Activated CD4-positive, alpha-beta T cell treated with anti-CD3 and anti-CD28 coated beads, Interleukin-2, amount 10 ng/mL, durations not matched to agents 7 days and 5 days (primary cell): ENCODE results near the gene CD151. TPM values are rescaled to one million over a fixed set of nuclear protein-coding genes. Genes with fewer than 3 reads are reported as not detected.

Experiments used
- CTCF ChIA-PET: fragments of 350-600 bp; sonication (Branson Sonifier 250); formaldehyde crosslinking; loops from one replicate; lab custom pipeline; 2021; ENCODE audit warnings: antibody characterized with exemption; lab: Charles Lee
- POLR2A ChIA-PET: fragments of 350-600 bp; sonication (Branson Sonifier 250); formaldehyde crosslinking; loops from one replicate; lab custom pipeline; 2021; ENCODE audit warnings: antibody characterized with exemption; lab: Charles Lee
- DNase-seq: peaks from one replicate; pipeline ENCODE4 v3.0.0-alpha.2; 2020
- H3K27ac Mint-ChIP-seq: one replicate; pipeline ENCODE4 v1.8.0; 2021; ENCODE audit warnings: mild to moderate bottlenecking, moderate library complexity, mixed read lengths
- H3K27me3 Mint-ChIP-seq: one replicate; pipeline ENCODE4 v1.8.0; 2021; ENCODE audit warnings: mixed read lengths
- H3K36me3 Mint-ChIP-seq: one replicate; pipeline ENCODE4 v1.8.0; 2021; ENCODE audit warnings: low read depth, mixed read lengths
- H3K4me1 Mint-ChIP-seq: one replicate; pipeline ENCODE4 v1.8.0; 2021; ENCODE audit warnings: mixed read lengths
- H3K4me3 Mint-ChIP-seq: one replicate; pipeline ENCODE4 v1.8.0; 2021; ENCODE audit warnings: mild to moderate bottlenecking, moderate library complexity, mixed read lengths
- H3K9me3 Mint-ChIP-seq: one replicate; pipeline ENCODE4 v1.8.0; 2021; ENCODE audit warnings: mixed read lengths
- total RNA-seq, 2 experiments: library from RNA; stranded (reverse); gene quantifications; one replicate each; pipeline ENCODE4 v1.2.3, GENCODE V29; 2021

Gene CD151
- total RNA-seq, 2 experiments from 2014 or later = 35.4 to 37.6 TPM

DNA sequence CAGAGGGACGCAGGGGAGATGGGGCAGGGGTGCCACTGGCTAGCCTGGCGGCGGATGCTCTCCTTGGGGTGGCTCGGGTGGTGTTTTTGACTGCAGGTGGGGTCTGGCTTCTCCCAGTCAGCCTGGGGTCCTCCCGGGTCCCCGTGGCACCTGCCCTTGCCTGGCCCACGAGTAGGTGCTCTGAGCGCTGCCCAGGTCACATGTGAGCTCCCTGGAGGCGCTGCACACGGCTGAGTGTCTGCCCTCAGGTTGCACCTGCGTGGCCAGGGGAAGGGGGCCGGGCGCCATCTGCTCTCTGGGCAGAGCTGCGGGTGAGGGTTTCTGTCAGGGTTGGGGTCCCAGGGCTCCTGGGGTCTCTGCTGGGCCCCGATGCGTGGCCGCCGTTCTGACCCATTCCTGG lies 15.1 kb downstream of the CD151 start:
- no peaks in the 10 kb centered on the region for H3K9me3 Mint-ChIP-seq
- ChIA-PET CTCF (interaction anchor here (1.0 to 3.4 kb wide), 6 partner anchors 9 to 205 kb away, joined by 3 to 19 read pairs (median 5); partner anchors contain the start of gene CD151), POLR2A (no interaction called here)
- no peaks in the 10 kb centered on the region for H3K36me3 Mint-ChIP-seq
- peaks cover 2% of the 10 kb centered on the region for H3K27me3 Mint-ChIP-seq
- H3K4me3 Mint-ChIP-seq = no peak overlapping the region
- DNase-seq = no peak
- no peak overlapping the region for H3K27ac Mint-ChIP-seq
- H3K4me1 Mint-ChIP-seq = peaks cover 18% of the 10 kb centered on the region

DNA sequence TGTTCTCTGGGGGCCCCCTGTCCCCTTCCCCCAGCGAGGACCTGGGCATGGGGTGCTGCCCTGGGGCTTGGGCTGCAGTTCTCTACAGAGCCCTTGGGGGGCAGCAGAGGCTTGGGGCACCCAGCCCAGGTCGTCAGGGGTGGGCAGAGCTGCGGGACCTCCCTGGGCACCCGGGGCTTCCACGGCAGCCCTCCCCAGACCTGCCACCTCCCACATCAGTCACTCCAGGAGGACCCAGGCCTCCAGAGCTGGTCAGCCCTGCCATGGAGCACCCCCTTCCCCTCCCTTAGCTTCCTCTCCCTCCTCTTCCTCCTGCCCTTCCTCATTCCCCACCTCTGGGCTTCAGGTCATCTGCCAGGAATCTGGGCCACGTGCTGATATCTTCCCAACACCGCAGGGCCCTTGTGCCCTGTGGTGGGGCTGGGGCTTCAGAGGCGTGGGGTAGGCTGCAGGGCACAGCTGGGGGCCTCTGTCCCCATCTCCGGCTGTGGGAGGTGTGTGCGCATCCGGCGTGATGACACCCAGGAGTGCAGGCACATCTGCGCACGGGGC lies 15.7 kb downstream of the CD151 start:
- H3K36me3 Mint-ChIP-seq = no peaks in the 10 kb centered on the region
- peaks cover under 1% of the 10 kb centered on the region for H3K27me3 Mint-ChIP-seq
- CTCF ChIA-PET = interaction anchor here (0.7 to 3.4 kb wide), 10 partner anchors 10 to 205 kb away, joined by 3 to 19 read pairs (median 4); partner anchors contain the start of gene CD151
- H3K27ac Mint-ChIP-seq = no peak overlapping the region
- POLR2A ChIA-PET = no interaction called here
- DNase-seq = peak; percentile 70
- peaks cover 16% of the 10 kb centered on the region for H3K4me1 Mint-ChIP-seq
- no peaks in the 10 kb centered on the region for H3K9me3 Mint-ChIP-seq
- peak overlapping the region; percentile 41 for H3K4me3 Mint-ChIP-seq

DNA sequence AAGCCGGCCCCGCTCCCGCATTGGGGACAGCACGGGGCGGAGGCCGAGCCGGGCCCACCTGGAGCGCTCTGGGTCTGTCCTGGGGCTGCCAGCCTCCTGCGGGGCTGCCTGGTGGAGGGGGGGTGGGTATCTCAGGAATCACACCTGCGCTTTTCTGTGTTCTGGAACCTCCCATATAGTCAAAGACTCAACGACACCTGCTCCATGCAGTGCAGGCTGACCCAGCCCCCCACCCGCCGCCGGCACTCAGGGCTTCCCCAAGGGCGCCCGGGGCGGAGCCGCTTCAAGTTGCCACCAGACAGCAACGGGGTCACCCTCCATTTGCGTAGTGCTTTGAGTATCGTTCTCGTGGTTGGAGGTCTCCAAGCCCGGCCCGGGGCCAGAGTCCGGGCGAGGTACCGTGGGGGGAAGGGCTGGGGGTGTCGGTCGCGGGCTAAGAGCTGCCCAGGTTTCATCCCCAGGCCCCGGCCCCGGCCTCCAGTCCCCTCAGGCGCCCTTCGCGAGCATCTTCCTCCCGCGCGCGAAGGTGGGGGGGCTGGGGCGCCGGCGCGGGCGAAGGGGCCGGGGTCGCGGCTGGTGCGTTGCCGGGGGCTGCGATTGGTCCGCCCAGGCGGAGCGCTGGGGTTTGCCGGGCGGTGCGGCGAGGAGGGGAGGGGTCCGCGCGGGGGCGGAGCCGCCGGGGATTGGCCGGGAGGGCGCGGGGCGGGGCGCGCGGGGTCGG lies 16.5 kb downstream of the CD151 start:
- Mint-ChIP-seq H3K36me3 (no peaks in the 10 kb centered on the region), H3K9me3 (no peaks in the 10 kb centered on the region), H3K4me3 (peak overlapping the region; percentile 74), H3K27ac (no peak overlapping the region), H3K4me1 (peaks cover 11% of the 10 kb centered on the region), H3K27me3 (no peaks in the 10 kb centered on the region)
- DNase-seq = peak; percentile 48
- CTCF ChIA-PET = interaction anchor here (0.7 to 3.4 kb wide), 7 partner anchors 9 to 202 kb away, joined by 3 to 19 read pairs (median 4); partner anchors contain the start of gene CD151
- POLR2A ChIA-PET = no interaction called here

DNA sequence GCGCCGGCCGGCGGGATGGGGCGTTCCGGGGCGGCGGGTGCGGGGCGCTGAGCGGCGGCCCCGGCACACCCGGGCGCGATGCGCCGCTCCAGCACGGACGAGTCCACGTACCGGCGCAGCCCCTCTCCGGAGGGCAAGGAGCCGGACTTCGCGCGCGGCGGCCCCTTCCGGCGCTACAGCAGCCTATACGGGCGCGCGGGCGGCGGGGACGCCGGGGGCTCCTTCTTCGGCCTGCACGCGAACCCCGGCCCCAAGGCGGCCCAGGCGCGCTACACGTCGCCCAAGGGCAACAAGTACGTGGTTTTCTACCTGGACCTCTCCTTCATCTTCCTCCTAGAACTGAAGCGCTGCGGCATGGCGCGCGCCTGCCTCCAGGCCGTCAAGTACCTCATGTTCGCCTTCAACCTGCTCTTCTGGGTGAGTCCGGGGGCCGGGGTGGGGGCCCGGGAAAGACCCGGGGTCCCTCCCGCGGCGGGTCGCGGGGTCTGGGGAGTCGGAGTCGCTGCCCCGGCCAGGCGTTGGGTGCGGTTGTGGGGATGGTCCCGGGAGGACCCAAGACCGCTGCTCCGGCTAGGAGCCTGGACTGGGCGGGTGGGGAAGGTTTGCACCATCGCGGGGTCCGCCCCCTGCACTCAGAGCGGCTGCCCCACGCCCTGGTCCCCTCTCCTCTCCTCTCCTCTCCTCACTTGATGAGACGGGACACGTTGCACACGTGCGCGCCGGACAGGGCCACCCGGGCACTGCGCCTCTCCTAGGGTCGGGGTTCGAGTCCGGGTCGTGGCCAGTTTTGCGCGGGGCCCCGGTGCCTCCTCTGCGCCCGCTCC lies 17.4 kb downstream of the CD151 start:
- Mint-ChIP-seq H3K4me3 (peak overlapping the region; percentile 53), H3K27me3 (no peaks in the 10 kb centered on the region)
- no peak for DNase-seq

DNA sequence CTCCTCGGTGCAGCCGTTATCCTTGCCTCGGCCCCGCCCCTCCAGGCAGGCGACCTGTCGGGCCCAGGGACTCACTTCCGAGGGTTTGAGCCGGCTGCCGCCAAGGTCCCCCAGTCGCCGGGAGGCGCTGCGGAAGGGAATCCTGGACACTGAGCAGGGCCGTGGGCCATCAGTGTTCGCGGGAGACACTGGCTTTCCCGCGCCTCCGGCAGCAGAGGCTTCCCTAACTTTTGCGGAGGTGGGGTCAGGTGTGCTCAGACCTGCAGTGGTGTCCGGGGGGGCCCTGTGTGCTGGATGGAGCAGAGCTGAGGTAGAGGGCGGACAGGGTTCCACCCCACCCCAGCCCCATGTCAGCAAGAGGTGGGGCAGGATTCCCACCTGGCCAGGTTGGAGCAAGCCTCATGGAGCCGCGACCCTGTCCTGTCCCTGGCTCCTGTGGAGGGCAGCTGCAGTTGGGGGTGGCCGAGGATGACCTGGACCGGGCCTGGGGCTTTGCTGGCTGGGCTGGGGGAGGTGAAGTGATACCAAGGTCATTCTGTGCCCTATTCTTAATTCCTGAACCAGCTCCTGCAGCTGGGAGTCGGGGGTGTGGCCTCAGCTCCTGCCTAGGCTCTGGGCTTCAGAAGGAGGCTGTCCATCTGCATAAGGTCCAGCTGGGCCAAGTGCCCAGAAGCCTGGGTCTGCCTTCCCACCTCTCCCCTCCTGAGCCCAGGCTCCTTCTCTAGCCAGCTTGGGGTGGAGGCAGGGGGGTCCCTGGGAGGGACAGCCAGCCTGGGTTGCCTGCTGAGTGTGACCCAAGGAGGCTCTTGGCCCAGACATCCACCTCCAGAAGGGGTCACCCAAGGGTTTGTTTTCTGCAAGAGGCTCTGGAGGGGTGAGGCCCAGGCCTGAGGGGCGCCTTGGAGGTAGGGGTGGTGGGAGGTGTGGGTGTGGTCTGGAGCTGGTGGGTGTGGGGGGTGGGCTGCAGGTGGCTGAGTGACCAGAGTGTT lies 18.3 kb downstream of the CD151 start:
- ChIA-PET CTCF (interaction anchor here (0.8 kb wide), 1 partner anchor 199 kb away, joined by 3 read pairs; no protein-coding TSS in a partner anchor), POLR2A (no interaction called here)
- no peak overlapping the region for H3K27ac Mint-ChIP-seq
- no peaks in the 10 kb centered on the region for H3K36me3 Mint-ChIP-seq
- peaks cover 5% of the 10 kb centered on the region for H3K4me1 Mint-ChIP-seq
- H3K27me3 Mint-ChIP-seq = no peaks in the 10 kb centered on the region
- H3K4me3 Mint-ChIP-seq = no peak overlapping the region
- DNase-seq = peak; percentile 33
- H3K9me3 Mint-ChIP-seq = no peaks in the 10 kb centered on the region

More for the DNA sequence above, 17.4 kb downstream of the CD151 start:
- Mint-ChIP-seq H3K27ac (no peak overlapping the region), H3K36me3 (no peaks in the 10 kb centered on the region), H3K9me3 (no peaks in the 10 kb centered on the region), H3K4me1 (peaks cover 5% of the 10 kb centered on the region)
- ChIA-PET POLR2A (no interaction called here), CTCF (interaction anchor here (0.8 kb wide), 1 partner anchor 200 kb away, joined by 3 read pairs; no protein-coding TSS in a partner anchor)

DNA sequence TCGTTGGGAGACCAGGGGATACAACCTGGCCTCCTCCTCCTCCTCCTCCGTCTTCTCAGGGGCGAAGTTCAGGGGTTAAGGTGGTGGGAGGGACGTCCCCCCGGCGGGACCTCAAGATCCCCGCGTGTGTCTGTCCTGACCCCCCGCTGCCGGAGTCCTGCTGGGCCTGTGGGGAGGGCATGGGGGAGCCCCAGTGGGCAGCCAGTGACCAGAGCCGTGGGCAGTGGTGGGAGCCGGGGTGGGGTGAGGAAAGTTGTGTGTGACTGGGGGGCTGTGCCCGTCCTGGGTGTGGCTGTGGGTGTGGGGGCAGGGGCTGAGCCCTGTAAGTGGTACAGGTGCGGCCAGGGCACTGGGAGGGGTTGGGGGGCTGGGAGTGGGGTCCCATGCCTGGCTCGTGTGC lies 20.0 kb downstream of the CD151 start:
- Mint-ChIP-seq H3K9me3 (no peaks in the 10 kb centered on the region), H3K36me3 (no peaks in the 10 kb centered on the region), H3K4me3 (no peak overlapping the region), H3K4me1 (peaks cover 5% of the 10 kb centered on the region), H3K27me3 (no peaks in the 10 kb centered on the region), H3K27ac (no peak overlapping the region)
- POLR2A ChIA-PET = no interaction called here
- DNase-seq = no peak
- CTCF ChIA-PET = no interaction called here

DNA sequence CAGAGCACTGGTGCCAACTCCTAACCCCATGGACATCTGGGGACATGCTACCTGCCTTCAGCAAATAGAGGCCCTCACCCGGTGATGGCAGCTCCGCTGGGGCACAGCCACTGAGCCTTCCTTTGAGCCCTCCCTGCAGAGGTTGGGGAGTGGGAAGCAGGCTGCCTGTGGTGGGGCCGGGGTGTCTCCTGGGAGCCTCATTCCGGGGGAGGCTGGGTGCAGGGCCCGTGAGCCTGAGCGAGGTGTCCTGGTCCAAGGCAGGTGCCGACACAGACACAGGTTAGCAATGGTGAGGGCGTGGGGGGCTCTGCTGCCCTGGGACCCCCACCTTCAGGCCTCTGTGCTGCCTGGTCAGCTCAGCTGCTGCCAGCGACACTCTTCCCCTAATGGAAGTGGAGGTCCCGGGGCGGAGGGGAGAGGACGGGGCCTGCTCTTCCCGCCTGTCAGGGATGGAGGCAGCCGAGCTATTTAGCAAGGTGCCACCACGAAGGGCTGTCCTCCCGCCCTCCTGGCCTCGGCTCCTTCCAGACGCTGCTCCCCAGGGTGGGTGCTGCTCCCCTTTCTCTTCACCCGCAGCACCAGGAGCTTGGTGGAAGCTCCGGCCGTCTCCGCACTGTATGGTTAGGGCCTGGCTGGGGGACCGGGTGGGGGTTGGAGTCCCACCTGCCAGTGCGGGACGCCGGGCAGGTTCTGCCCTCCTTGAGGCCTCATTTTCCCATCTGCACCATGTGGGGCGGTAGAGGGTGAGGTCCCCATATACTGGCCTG lies 21.1 kb downstream of the CD151 start:
- ChIA-PET POLR2A (no interaction called here), CTCF (no interaction called here)
- no peak for DNase-seq
- no peaks in the 10 kb centered on the region for H3K9me3 Mint-ChIP-seq
- H3K4me3 Mint-ChIP-seq = no peak overlapping the region
- no peaks in the 10 kb centered on the region for H3K4me1 Mint-ChIP-seq
- no peak overlapping the region for H3K27ac Mint-ChIP-seq
- H3K27me3 Mint-ChIP-seq = no peaks in the 10 kb centered on the region
- H3K36me3 Mint-ChIP-seq = no peaks in the 10 kb centered on the region

DNA sequence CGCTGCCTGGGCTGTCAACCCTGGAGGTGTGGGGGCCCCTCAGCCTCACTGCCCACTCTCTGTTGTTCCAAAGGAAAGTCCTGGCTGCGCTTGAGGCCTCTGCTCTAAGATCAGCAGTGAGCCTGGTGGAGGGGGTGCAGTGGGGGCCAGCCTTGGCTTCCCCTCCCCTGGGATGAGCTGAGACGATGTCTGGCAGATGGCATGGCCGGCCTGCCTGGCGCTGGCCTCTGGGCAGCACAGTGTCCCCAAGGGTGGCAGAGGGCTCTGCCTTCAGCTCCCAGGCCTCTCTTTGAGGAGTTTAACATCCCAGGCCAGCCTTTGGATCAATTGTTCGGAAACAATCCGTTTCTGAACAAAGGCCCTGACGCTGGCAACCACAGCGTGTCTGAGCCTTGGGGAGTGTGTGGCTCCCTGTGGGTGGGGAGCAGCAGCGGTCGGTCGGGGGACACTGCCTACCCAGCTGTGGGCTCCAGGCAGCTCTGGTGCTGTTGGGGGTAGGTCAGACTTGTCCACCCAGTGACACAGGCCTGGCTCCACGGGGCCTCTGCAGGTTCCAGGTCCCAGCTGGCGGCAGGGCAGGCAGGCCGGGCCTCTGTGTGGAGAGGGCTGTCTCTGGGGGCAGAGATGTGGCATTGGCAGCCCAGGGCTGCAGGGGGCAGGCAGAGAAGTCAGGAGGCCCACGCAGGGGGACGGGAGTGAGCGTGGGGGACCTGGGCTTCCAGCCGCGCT lies 22.0 kb downstream of the CD151 start:
- H3K4me3 Mint-ChIP-seq = no peak overlapping the region
- ChIA-PET POLR2A (no interaction called here), CTCF (no interaction called here)
- no peaks in the 10 kb centered on the region for H3K4me1 Mint-ChIP-seq
- H3K27ac Mint-ChIP-seq = no peak overlapping the region
- no peaks in the 10 kb centered on the region for H3K27me3 Mint-ChIP-seq
- no peaks in the 10 kb centered on the region for H3K9me3 Mint-ChIP-seq
- no peak for DNase-seq
- H3K36me3 Mint-ChIP-seq = no peaks in the 10 kb centered on the region

DNA sequence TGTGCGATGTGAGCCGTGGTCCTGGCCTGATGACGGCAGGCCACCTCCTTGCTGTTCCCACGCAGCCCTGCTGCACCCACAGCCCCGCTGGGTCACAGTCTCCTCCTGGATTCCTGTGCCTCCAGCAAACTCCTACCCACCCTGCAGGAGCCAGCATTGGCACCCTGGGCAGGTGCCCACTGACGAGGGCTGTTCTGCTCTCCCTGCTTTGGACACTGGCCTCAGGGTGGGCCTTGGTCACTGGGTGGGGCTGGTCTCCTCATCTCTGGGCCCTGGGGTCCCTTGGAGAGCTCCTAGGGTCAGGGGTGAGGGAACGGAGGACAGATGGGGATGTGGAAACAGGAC lies 22.6 kb downstream of the CD151 start:
- no peaks in the 10 kb centered on the region for H3K36me3 Mint-ChIP-seq
- DNase-seq = no peak
- H3K27me3 Mint-ChIP-seq = no peaks in the 10 kb centered on the region
- ChIA-PET POLR2A (no interaction called here), CTCF (no interaction called here)
- no peaks in the 10 kb centered on the region for H3K9me3 Mint-ChIP-seq
- no peaks in the 10 kb centered on the region for H3K4me1 Mint-ChIP-seq
- no peak overlapping the region for H3K27ac Mint-ChIP-seq
- no peak overlapping the region for H3K4me3 Mint-ChIP-seq

DNA sequence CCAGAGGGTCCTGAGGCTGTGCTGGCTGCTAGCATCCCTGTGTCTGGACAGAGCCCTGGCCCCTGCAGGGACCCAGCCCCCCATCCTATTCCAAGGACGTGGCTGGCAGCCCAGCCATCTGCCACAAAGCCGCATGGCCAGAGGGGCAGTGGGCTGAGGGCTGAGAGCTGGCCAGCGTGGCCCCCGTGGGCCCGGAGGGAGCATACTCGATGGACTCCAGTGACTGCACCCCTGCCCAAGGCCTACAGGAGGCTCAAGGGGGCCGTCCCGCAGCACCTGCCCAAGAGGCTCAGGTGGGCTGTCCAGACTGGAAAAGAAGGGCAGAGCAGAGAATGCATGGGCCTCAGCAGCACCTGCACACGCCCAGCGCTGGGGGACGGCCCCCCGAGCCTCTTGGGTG lies 23.0 kb downstream of the CD151 start:
- H3K27me3 Mint-ChIP-seq = no peaks in the 10 kb centered on the region

DNA sequence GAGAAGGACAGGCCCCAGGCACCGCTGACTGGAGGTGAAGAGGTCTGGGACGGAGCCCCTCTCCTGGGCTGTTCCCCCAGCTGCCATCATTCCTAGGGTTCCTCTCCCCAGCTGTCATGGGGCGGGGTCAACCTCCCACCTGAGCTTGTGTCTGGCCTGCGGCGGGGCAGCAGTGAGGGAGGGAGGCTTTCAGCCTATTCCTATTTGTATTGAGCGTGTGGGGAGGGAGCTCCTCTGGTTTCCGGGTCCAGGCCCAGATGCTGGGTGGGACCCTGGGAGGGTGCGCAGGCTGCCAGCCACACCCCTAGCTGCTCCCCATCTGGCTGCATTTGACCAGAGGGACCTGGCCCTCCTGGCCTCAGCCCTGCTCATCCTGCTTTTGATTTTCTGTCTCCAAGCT lies 23.6 kb downstream of the CD151 start:
- Mint-ChIP-seq H3K36me3 (no peaks in the 10 kb centered on the region), H3K27me3 (no peaks in the 10 kb centered on the region), H3K4me1 (no peaks in the 10 kb centered on the region), H3K4me3 (no peak overlapping the region), H3K9me3 (no peaks in the 10 kb centered on the region), H3K27ac (no peak overlapping the region)
- CTCF ChIA-PET = interaction anchor here (1.5 kb wide), 1 partner anchor 9 kb away, joined by 5 read pairs; no protein-coding TSS in a partner anchor
- no peak for DNase-seq
- POLR2A ChIA-PET = no interaction called here

More for the DNA sequence above, 23.0 kb downstream of the CD151 start:
- no peak overlapping the region for H3K4me3 Mint-ChIP-seq
- POLR2A ChIA-PET = no interaction called here
- CTCF ChIA-PET = no interaction called here
- H3K36me3 Mint-ChIP-seq = no peaks in the 10 kb centered on the region
- H3K4me1 Mint-ChIP-seq = no peaks in the 10 kb centered on the region
- no peak overlapping the region for H3K27ac Mint-ChIP-seq
- no peak for DNase-seq
- no peaks in the 10 kb centered on the region for H3K9me3 Mint-ChIP-seq
